GM18502 (cell line): Measurements from ENCODE around the gene TPRX2.
"Not testable (repeated sequence)": the region's sequence is repeated elsewhere in the genome, so short reads cannot be mapped to it uniquely, and the experiment has no call there.

Experiments
- ATAC-seq: cut with Tn5 transposase; IDR thresholded peaks from one replicate; pipeline ENCODE4 v1.9.1; 2021; ENCODE audit warnings: mild to moderate bottlenecking; ENCODE audit not compliant: unreplicated experiment, poor library complexity

TPRX2 gene, protein sequence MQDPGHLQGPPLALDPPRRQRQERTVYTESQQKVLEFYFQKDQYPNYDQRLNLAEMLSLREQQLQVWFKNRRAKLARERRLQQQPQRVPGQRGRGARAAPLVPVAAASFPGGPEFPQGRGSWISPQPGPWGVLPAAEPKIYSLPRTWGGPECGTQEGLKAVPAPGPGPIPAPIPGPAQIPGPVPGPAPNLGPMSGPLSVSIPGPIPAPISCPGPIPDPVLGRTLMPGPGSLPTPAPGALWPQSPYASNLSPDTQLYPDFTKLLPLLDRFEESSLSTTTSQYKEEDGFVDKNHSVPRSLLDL

DNA sequence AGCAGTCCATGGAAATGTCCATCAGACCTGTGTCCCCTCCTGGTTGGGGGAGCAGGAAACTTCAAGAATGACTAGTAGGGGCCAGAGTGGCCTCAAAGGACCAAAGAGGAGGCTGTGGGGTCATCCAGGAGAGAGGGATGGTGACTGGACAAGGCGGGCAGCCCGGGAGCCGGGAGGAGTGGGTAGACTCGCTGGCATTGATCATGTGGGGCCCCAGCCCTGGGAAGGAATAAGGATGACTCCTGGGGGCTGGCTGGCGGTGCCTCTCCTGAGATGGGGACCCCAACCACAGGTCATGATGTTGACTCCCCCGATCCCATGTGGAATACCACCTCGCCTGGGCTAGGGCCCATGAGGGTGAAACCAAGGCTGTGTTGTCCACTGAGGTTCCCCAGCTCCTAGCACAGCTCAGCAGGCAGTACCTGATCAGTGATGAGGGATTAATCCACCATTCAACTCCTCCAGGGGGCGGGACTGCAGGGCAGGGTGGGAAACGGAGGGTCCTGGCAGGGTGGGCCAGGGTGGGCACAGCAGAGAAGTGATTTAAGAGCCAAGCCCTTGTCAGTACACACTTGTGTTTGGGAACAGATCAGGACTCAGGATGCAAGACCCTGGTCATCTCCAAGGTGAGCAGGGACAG lies at the start of gene TPRX2:
Gene TPRX2, plus strand, starts transcription at position 590 of the 640 bp plus-strand sequence. Its CDS starts 12 bp downstream, at position 602.
- ATAC-seq, result not testable (repeated sequence)

DNA sequence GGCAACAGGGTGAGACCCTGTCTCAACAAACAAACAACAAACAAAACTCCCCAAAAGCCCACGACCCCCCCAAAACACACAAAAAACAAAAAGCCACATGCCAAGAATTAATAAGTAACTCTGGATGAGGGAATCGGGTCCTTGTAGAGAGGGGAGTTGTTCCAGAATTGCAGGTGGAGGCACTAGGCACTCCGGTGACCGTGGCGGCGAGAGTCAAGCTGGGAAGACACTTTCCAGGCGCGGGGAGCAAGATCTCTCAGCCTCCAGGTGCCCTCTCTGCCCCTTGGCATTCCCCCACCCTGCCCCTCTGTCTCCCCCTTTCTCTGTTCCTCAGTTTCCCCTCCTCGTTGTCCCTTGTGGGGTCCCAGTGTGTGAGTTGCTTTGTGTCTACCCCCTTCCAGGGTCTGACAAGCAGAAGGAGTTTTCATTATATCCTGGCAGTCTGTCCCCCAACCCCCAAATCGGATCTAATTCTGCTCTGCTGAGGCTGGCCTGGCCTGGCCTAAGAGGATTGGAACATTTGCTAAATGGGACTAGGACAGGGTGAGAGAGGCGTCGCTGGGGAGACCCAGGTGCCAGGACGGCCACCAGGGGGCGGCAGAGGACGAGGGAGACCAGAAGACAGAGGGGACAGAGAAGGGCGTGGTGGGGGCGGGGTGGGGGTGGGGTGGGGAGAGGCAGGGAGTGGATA lies 45.6 kb upstream of the TPRX2 start:
- ATAC-seq, result no peak

DNA sequence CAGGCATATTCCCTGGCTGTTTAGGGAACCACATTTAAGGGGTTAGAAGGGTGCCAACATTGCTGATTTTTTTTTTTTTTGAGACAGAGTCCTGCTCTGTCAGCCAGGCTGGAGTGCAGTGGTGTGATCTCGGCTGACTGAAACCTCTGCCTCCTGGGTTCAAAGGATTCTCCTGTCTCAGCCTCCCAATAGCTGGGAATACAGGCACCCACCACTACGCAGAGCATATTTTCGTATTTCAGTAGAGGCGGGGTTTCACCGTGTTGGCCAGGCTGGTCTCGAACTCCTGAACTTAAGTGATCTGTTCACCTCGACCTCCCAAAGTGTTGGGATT lies 45.1 kb upstream of the TPRX2 start:
- no peak for ATAC-seq

DNA sequence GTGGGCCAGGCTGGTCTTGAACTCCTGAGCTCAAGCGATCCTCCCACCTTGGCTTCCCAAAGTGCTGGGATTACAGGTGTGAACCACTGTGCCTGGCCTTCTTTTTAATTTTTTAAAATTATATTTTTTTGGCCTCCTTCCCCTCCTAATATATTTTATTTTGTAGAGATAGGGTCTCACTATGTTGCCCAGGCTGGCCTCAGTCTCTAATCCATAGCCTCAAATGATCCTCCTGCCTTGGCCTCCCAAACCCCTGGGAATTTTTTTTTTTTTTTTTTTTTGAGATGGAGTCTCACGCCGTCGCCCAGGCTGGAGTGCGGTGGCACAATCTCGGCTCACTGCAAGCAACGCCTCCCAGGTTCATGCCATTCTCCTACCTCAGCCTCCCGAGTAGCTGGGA lies 42.8 kb upstream of the TPRX2 start:
- ATAC-seq, result not testable (repeated sequence)

DNA sequence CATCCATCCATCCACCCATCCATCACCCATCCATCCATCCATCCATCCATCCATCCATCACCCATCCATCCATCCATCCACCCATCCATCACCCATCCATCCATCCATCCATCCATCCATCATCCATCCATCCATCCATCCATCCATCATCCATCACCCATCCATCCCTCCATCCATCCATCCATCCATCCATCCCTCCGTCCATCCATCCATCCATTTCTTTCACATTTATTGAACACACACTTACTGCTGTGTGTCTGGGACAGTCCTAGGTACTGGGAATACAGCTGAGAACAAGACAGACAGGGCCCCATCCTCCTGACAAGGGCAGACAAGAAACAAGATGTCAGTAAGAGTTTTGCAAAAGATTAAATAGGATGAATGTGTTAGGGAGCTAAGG lies 40.8 kb upstream of the TPRX2 start:
- not testable (repeated sequence) for ATAC-seq

DNA sequence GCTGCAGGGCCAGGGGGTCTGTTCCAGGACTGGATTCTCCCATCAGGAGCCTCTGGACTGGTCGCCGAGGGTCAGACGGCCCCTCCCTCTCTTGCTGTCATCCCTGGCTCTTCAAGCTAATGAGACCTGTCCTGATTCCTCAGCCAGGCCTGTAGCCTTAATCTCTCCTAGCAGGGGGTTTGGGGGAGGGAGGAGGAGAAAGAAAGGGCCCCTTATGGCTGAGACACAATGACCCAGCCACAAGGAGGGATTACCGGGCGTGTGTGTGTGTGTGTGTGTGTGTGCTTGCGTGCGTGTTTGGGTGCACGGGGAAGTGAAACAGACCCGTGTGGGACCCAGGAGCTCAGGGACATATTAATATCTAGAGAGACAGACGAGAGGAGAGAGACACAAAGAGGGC lies 39.2 kb upstream of the TPRX2 start:
- ATAC-seq, result no peak

DNA sequence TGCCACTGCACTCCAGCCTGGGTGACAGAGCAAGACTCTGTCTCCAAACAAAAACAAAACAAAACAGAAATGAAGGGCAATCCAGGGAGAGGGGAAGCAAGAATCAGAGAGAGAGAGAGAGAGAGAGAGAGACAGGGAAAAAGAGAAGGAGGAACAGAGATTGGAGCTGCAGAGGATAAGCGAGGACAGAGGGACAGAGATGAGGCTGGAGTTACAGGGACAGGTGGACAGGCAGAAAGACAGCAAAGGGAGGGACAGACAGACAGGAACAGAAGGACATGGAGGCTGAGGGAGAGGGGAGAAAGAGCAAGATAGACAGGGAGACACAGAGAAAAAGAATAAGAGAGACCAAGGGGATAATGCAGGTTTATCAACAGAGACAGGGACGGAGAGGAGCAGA lies 38.6 kb upstream of the TPRX2 start:
- ATAC-seq, result no peak

DNA sequence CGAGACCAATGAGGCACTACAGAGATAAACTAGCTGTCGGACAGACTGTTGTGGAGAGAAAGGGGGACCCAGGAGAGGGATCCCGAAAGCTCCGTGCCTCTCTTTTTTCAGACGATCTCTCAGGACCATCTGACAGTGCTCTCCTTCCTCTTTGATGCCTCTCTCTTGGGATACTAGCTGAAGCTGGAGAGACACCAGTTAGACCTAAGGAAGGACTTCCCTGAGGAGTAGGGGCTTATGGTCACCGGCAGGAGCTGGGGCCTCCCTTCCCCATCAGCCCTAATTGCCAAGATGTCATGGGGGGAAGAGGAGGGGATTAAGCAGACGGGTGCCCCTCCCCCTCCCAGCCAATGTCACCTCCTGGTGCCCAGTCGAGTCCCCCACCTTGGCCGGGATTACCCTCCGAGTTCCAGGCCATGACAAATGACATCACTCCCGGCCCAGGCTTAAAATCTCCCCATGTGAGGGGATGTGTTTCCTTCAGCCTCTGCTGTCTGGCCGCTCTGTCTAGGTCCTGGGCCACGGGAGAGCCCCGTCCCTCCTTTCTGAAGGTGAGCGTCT lies 37.5 kb upstream of the TPRX2 start, which contains the start of gene CRX:
Gene CRX, plus strand, starts transcription at position 478 of the 561 bp plus-strand sequence. CDS start 12,507 bp downstream, outside the sequence.
- no peak for ATAC-seq

DNA sequence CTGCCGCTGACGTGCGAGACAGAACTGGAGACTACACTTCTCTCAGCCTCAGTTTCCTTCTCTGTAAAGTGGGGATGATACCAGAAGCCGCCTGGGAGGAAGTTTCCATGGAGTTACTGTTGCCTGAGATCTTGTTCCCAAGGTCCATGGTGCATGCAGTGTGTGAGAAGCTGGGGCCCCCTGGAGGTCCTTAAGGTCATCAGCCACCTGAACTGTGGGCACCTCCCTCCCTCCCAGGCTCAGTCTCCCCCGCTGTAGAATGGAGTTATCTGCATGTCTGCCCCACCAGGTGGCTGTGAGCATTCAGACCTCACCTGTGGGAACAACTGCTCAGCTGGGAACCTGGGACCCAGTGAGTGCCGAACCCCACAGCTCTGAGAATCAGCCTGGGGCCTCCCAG lies 34.6 kb upstream of the TPRX2 start:
- no peak for ATAC-seq

DNA sequence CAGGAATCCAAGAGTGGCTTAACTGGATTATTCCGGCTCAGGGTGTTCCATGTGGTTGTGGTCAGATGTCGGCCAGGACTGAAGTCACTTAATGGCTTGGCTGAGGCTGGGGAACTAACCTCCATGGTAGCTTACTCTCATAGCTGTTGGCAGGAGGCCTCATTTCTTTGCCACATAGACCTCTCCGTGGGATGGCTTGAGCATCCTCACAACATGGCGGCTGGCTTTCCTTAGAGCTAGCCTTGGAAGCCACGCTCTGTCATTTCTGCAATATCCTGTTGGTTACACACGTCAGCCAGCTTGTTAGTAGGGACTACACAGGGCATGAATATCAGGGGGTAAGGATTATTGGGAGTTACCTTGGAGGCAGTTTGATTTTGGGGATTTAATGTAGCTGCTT lies 32.2 kb upstream of the TPRX2 start:
- ATAC-seq, result no peak

DNA sequence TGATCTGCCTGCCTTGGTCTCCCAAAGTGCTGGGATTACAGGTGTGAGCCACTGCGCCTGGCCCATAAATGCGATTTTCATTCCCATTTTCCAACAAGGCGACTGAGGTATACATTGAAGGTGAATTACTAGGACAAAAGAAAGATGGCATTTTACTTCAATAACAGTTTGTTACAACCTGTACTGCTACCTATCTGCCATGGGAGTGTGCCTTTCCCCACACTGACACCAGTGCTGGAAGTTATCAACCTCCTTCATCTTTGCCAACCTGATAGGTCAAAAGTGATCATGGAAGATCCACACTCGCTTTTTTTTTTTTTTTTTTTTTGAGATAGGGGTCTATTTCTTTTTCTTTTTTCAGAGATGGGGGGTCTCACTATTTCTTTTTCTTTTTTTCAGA lies 26.3 kb upstream of the TPRX2 start:
- ATAC-seq, result no peak

DNA sequence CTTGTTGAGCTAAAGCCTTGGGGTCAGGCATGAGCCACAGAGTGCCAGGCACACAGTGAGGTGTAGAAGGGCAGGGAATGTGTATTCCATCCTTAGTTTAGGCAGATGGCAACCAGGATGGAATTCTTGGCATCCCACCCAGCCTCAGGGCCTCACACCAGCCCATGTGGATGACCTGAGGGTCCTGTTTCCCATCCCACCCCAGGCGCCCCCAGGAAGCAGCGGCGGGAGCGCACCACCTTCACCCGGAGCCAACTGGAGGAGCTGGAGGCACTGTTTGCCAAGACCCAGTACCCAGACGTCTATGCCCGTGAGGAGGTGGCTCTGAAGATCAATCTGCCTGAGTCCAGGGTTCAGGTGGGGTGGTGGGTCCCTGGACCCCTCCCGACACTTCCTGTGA lies 23.0 kb upstream of the TPRX2 start:
- ATAC-seq, result no peak

DNA sequence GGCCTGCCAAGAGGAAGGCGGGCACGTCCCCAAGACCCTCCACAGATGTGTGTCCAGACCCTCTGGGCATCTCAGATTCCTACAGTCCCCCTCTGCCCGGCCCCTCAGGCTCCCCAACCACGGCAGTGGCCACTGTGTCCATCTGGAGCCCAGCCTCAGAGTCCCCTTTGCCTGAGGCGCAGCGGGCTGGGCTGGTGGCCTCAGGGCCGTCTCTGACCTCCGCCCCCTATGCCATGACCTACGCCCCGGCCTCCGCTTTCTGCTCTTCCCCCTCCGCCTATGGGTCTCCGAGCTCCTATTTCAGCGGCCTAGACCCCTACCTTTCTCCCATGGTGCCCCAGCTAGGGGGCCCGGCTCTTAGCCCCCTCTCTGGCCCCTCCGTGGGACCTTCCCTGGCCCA lies 19.6 kb upstream of the TPRX2 start:
- ATAC-seq, result no peak

DNA sequence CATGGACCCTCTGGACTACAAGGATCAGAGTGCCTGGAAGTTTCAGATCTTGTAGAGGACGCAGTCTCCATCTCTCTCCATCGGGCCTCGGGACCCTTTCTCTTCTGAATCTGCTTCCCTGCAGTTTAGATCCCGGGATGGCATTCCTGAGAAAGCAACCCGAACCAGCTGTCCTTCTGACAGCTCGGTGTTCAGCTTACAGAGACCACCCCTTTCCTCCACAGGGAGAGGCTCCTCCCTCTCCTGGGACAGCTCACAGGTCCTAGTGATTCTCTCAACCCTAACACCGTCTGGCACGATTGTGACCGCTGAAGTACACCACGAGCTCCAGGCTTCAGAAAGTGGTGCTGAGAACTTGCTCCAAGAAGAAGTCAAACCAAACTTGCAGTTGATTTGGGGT lies 19.1 kb upstream of the TPRX2 start:
- no peak for ATAC-seq

DNA sequence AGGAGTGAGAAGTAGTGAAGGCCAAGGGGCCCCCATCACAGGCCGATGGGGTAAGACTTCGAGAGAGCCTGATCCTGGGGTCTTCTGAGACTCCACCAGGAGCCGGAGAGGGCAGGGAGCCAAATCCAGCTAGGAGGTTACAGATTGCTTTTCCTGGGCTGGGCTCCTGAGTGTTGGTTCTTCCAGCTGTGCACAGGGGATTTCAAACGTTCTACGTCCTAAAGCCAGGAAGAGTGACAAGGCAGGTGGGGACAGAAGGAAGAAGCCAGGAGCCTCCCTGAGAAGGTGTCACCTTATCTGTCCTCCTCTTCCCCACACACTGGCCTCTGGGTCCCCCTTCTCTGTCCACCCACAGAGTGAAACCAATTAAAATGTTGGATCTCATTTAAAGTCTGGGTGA lies 16.1 kb upstream of the TPRX2 start:
- no peak for ATAC-seq

DNA sequence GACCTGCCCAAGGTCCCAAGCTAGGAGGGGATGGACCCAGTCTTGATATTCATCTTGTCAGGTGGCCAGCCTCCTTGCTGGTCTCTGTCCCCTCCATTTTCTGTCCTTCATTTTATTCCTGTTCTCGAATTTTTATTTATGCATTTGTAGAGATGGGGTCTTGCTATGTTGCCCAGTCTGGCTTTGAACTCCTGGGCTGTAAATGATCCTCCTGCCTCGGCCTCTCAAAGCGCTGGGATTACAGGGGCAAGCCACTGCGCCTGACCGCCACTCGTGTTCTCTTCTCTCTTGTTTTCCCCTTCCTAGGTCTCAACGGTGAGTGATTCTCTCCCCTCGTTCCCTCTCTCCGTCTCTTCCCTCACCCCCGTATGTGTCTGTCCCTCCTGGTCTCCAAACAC lies 10.6 kb upstream of the TPRX2 start:
- no peak for ATAC-seq

DNA sequence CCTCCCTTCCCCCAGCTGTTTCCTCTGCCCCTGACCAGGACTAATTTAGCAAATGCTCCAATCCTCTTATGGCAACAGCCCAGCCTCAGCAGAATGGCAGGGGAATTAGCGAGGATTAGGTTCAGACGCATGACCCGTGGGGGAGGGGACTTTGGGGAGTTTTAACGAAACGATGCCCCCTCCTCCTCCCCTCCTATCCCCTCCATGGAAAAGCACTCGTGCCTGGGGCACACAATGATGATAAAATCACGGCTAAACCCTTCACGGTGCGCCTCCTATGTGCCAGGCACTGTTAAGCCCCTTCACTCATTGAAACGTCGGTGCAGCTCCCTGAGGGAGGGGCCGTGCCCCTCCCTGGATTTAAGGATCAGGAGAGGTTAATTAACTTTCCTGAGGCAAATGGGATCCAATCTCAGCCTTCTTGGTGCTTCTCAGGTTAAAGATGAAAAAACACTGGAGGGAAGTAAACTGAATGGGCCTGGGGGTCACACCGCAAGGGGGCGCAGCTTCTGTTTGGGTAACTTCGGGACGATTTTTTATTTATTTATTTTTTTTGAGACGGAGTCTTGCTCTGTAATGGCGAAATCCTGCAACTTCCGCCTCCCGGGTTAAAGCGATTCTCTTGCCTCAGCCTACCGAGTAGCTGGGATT lies 10.1 kb upstream of the TPRX2 start:
- ATAC-seq, result no peak

DNA sequence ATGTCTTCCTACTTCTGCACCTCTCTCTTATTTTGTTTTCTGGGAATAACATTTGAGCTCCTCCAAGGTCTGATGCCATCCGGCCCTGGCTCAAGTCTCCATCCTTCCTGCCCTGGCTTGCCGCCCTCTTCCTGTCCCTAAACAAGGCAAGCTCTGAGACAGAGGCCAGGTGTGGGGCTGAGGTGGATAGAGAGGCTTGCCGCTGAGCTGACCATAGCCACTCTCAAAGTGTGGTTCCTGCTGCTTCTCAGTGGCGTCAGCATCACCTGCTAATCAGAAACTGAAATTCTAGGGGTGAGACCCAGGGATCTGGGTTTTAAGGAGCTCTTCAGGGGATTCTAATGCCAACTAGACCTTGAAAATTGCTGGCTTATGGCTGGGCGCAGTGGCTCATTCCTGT lies 6.0 kb upstream of the TPRX2 start:
- no peak for ATAC-seq

DNA sequence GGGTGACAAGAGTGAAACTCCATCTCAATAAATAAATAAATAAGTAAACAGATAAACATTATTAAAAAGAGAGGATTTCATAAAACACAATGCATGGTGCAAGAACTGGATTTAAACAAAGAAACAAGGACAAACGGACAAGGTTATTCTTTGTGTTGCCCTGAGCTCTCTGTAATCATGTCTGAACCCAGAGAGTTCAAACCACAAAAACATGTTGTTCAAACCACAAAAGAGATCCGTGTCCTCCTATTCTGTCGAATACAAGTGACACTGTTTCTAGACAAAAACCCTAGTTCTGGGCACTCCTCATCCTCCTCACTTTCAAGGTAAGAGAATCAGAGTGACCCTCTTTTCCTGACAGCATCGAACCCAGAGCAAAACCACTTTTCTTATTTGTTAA lies 4.6 kb upstream of the TPRX2 start:
- no peak for ATAC-seq

DNA sequence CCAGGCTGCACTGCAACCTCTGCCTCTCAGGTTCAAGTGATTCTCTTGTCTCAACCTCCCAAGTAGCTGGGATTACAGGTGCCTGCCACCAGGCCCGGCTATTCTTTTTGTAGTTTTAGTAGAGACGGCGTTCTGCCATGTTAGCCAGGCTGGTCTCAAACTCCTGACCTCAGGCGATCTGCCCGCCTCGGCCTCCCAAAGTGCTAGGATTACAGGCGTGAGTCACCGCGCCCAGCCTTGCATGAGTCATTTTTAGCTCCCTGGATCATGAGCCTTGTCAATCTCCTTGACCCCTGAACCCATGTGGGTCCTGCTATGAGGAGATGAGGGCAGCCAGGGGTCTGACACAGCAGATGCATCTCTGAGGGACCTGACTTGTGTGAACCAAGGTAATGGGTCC lies 804 bp upstream of the TPRX2 start:
- ATAC-seq, result not testable (repeated sequence)

DNA sequence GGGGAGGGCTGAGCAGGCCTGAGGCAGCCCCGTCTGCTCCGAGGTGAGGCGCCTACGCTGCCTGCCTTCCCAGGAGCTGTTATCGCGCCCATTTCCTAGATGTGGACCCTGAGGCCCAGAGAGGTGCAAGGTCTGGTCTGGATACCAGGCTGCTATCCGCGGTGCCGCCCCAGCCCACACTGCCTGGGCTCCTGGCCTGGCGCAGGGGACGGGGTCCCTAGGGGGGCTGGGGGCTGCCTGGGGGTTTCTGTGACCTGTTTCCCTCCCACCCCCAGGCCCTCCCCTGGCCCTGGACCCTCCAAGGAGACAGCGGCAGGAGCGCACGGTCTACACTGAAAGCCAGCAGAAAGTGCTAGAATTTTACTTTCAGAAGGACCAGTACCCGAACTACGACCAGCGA lies 803 bp downstream of the TPRX2 start:
- ATAC-seq, result not testable (repeated sequence)
